Gastroesophageal sphincter (tissue), 3 donors: Measurements from ENCODE around the gene SLC25A1.

ENCODE experiments used
- CTCF ChIP-seq, 4 experiments: fragments of 200-600 bp in 2 of 4; fragments of 450-650 bp in 2 of 4; sonication (generic) in 1 of 4; IDR thresholded peaks; one replicate each; pipeline ENCODE4 v1.5.1; 2017 to 2019; ENCODE audit warnings: antibody characterized with exemption in 4 of 4, mild to moderate bottlenecking in 2 of 4, moderate library complexity in 2 of 4
- EP300 ChIP-seq: sonication (generic); formaldehyde crosslinking; IDR thresholded peaks from one replicate; pipeline ENCODE4 v1.6.1; 2017; ENCODE audit warnings: antibody characterized with exemption, mild to moderate bottlenecking
- POLR2A ChIP-seq, 2 donors: fragments of 450-650 bp; IDR thresholded peaks; one replicate each; pipeline ENCODE4 v1.6.1; 2017; ENCODE audit warnings: antibody characterized with exemption in 2 of 2, mild to moderate bottlenecking in 2 of 2, moderate library complexity in 1 of 2
- POLR2AphosphoS5 ChIP-seq: sonication (generic); formaldehyde crosslinking; IDR thresholded peaks from one replicate; pipeline ENCODE4 v1.6.1; 2017; ENCODE audit warnings: antibody characterized with exemption

GRCh38 chr22:19206287-19206686 lies 27.8 kb upstream of the SLC25A1 start:
- no peak for TF ChIP-seq EP300
- no peak for TF ChIP-seq CTCF (IDR thresholded peaks at IDR 0.05)
- no peak for TF ChIP-seq POLR2A (IDR thresholded peaks at IDR 0.05)
- TF ChIP-seq POLR2AphosphoS5 = no peak
